HEK293 (cell line): ENCODE measurements around the gene FRMD8.

ENCODE experiments used
- CTCF ChIP-seq: fragments of 450-650 bp; formaldehyde crosslinking; IDR thresholded peaks from 2 replicates; pipeline ENCODE4 v1.5.1; 2016; ENCODE audit warnings: missing biosample characterization, missing genetic modification characterization
- KLF10 ChIP-seq: fragments of 450-650 bp; IDR thresholded peaks from 2 replicates; pipeline ENCODE4 v1.5.1; 2018; ENCODE audit warnings: missing biosample characterization, mild to moderate bottlenecking, missing genetic modification characterization
- MYNN ChIP-seq: fragments of 450-650 bp; formaldehyde crosslinking; IDR thresholded peaks from 2 replicates; pipeline ENCODE4 v1.5.1; 2016; ENCODE audit warnings: missing biosample characterization, missing genetic modification characterization, borderline replicate concordance
- PRDM4 ChIP-seq: fragments of 450-650 bp; formaldehyde crosslinking; IDR thresholded peaks from 2 replicates; pipeline ENCODE4 v1.5.1; 2017; ENCODE audit warnings: missing biosample characterization, missing genetic modification characterization
- TSHZ1 ChIP-seq: fragments of 450-650 bp; formaldehyde crosslinking; IDR thresholded peaks from 2 replicates; pipeline ENCODE4 v1.5.1; 2016; ENCODE audit warnings: missing biosample characterization, missing genetic modification characterization, borderline replicate concordance
- ZBTB26 ChIP-seq: fragments of 450-650 bp; formaldehyde crosslinking; optimal IDR thresholded peaks from 2 replicates; pipeline ENCODE3; 2016; ENCODE audit warnings: missing biosample characterization, mild to moderate bottlenecking, missing genetic modification characterization
- ZNF146 ChIP-seq: fragments of 450-650 bp; formaldehyde crosslinking; IDR thresholded peaks from 2 replicates; pipeline ENCODE4 v1.5.1; 2016; ENCODE audit warnings: missing biosample characterization, missing genetic modification characterization
- ZNF184 ChIP-seq: fragments of 450-650 bp; IDR thresholded peaks from 2 replicates; pipeline ENCODE4 v1.5.1; 2018; ENCODE audit warnings: missing biosample characterization, mild to moderate bottlenecking, missing genetic modification characterization
- ZNF398 ChIP-seq: fragments of 450-650 bp; formaldehyde crosslinking; IDR thresholded peaks from 2 replicates; pipeline ENCODE4 v1.5.1; 2017; ENCODE audit warnings: missing biosample characterization, missing genetic modification characterization
- ZNF670 ChIP-seq: fragments of 450-650 bp; formaldehyde crosslinking; IDR thresholded peaks from 2 replicates; pipeline ENCODE4 v1.5.1; 2016; ENCODE audit warnings: missing biosample characterization, missing genetic modification characterization, low read depth
- ZNF692 ChIP-seq: fragments of 450-650 bp; formaldehyde crosslinking; IDR thresholded peaks from 2 replicates; pipeline ENCODE4 v1.5.1; 2016; ENCODE audit warnings: missing biosample characterization, missing genetic modification characterization

GRCh38 chr11:65415499-65416340 is 29.3 kb downstream of the FRMD8 start:
- no peak for TF ChIP-seq ZNF692
- TF ChIP-seq MYNN, result no peak
- TF ChIP-seq ZNF184 (tag by site-specific recombination), result no peak
- no peak for TF ChIP-seq PRDM4 (tag by site-specific recombination)
- TF ChIP-seq CTCF (tag by site-specific recombination), result no peak
- no peak for TF ChIP-seq KLF10 (tag by site-specific recombination)
- TF ChIP-seq TSHZ1 (tag by site-specific recombination), result no peak
- TF ChIP-seq ZNF398 (tag by site-specific recombination), result no peak
- TF ChIP-seq ZNF670 (tag by site-specific recombination), result no peak
- TF ChIP-seq ZNF146 (tag by site-specific recombination), result no peak
- no peak for TF ChIP-seq ZBTB26 (tag by site-specific recombination)
